Testis (tissue), 2 donors: ENCODE measurements around the gene ARHGAP26.

Experiments
- POLR2A ChIP-seq: fragments of 450-650 bp; IDR thresholded peaks from one replicate; pipeline ENCODE4 v1.6.1; 2017; ENCODE audit warnings: antibody characterized with exemption, mild to moderate bottlenecking, moderate library complexity
- TF ChIP-seq, protein P1 (sequence below), 3 experiments: fragments of 450-650 bp in 2 of 3; fragments of 200-600 bp in 1 of 3; sonication (generic) in 1 of 3; IDR thresholded peaks; one replicate each; pipeline ENCODE4 v1.5.1; 2016 to 2019; ENCODE audit warnings: antibody characterized with exemption in 3 of 3, mild to moderate bottlenecking in 2 of 3, moderate library complexity in 1 of 3

GRCh38 chr5:143076377-143076776 lies 306.2 kb downstream of the ARHGAP26 start:
- TF ChIP-seq, protein P1, sequence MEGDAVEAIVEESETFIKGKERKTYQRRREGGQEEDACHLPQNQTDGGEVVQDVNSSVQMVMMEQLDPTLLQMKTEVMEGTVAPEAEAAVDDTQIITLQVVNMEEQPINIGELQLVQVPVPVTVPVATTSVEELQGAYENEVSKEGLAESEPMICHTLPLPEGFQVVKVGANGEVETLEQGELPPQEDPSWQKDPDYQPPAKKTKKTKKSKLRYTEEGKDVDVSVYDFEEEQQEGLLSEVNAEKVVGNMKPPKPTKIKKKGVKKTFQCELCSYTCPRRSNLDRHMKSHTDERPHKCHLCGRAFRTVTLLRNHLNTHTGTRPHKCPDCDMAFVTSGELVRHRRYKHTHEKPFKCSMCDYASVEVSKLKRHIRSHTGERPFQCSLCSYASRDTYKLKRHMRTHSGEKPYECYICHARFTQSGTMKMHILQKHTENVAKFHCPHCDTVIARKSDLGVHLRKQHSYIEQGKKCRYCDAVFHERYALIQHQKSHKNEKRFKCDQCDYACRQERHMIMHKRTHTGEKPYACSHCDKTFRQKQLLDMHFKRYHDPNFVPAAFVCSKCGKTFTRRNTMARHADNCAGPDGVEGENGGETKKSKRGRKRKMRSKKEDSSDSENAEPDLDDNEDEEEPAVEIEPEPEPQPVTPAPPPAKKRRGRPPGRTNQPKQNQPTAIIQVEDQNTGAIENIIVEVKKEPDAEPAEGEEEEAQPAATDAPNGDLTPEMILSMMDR (IDR thresholded peaks at IDR 0.05) = no peak
- TF ChIP-seq POLR2A = no peak
